HG03354 (cell line): ENCODE data around the gene CILP.
"Not testable (repeated sequence)": the region's sequence is repeated elsewhere in the genome, so short reads cannot be mapped to it uniquely, and the experiment has no call there.

Experiments
- ATAC-seq: cut with Tn5 transposase; IDR thresholded peaks from one replicate; pipeline ENCODE4 v1.9.1; 2021; ENCODE audit warnings: mild to moderate bottlenecking; ENCODE audit not compliant: unreplicated experiment, poor library complexity, severe bottlenecking

The CILP gene

GRCh38 chr15:65196637-65197336, 14.5 kb downstream of the CILP start:
- ATAC-seq: no peak

- ATAC-seq: no peak
Observed at GRCh38 chr15:65195548-65195923, 15.7 kb downstream of the CILP start.

- ATAC-seq: no peak
Observed at GRCh38 chr15:65194826-65195547, 16.3 kb downstream of the CILP start.

GRCh38 chr15:65192016-65192415, 19.3 kb downstream of the CILP start:
- no peak for ATAC-seq

GRCh38 chr15:65189102-65189740, 22.1 kb downstream of the CILP start:
- no peak for ATAC-seq

GRCh38 chr15:65188472-65188871, 22.8 kb downstream of the CILP start:
- not testable (repeated sequence) for ATAC-seq

GRCh38 chr15:65184868-65185717, 26.2 kb downstream of the CILP start, which contains the start of gene CLPX:
Gene CLPX, minus strand, starts transcription at chr15:65185342. Its CDS starts 189 bp downstream, at chr15:65185153.
- peak; percentile 79 for ATAC-seq

- ATAC-seq: peak; percentile 29
Observed at GRCh38 chr15:65184305-65184867, 26.9 kb downstream of the CILP start.

- no peak for ATAC-seq
Observed at GRCh38 chr15:65183865-65184159, 27.5 kb downstream of the CILP start.

- ATAC-seq: no peak
Observed at GRCh38 chr15:65182538-65182937, 28.7 kb downstream of the CILP start.

- not testable (repeated sequence) for ATAC-seq
Observed at GRCh38 chr15:65181582-65182353, 29.5 kb downstream of the CILP start.

GRCh38 chr15:65180167-65180566, 31.1 kb downstream of the CILP start:
- ATAC-seq: no peak

- ATAC-seq: no peak
Observed at GRCh38 chr15:65177901-65178300, 33.4 kb downstream of the CILP start.

GRCh38 chr15:65176056-65176455, 35.2 kb downstream of the CILP start:
- no peak for ATAC-seq

GRCh38 chr15:65175511-65175910, 35.8 kb downstream of the CILP start:
- ATAC-seq: no peak

- no peak for ATAC-seq
Observed at GRCh38 chr15:65174509-65174908, 36.8 kb downstream of the CILP start.

- ATAC-seq: no peak
Observed at GRCh38 chr15:65172531-65172930, 38.7 kb downstream of the CILP start.

GRCh38 chr15:65171428-65171827, 39.8 kb downstream of the CILP start:
- ATAC-seq: no peak

GRCh38 chr15:65165875-65166274, 45.4 kb downstream of the CILP start:
- ATAC-seq: no peak
